HepG2 (cell line): Measurements from ENCODE around the gene TSHZ2. TPM values are rescaled to one million over a fixed set of nuclear protein-coding genes. Genes with fewer than 3 reads are reported as not detected.

ENCODE experiments used
- ATAC-seq: fragments of 200-7000 bp; cut with Tn5 transposase; 3 replicates; pipeline ENCODE4 v1.9.1; 2020; ENCODE audit warnings: mild to moderate bottlenecking, moderate library complexity
- BruUV-seq: library from RNA; stranded (reverse); fragments of 400-500 nt; replicated peaks from 2 replicates; lab custom pipeline; 2021; lab: Mats Ljungman, UMichigan
- CTCF ChIA-PET: fragments of 300-600 bp; formaldehyde crosslinking; extraction: SDS; loops from one replicate; lab custom pipeline; 2021; ENCODE audit warnings: low total read pairs, inconsistent platforms, low intra/inter-chr PET ratio; lab: Yijun Ruan, JAX
- POLR2A ChIA-PET: fragments of 350-600 bp; sonication (Branson Sonifier 250); formaldehyde crosslinking; loops from one replicate; lab custom pipeline; 2020; ENCODE audit warnings: antibody characterized with exemption, inconsistent platforms; lab: Yijun Ruan, JAX
- DNase-seq: peaks from one replicate; pipeline ENCODE4 v3.0.0-alpha.2; 2015; ENCODE audit warnings: low spot score
- FAIRE-seq: peaks from 3 replicates; lab custom pipeline; 2011; peaks lifted over from hg19 to GRCh38; lab: Jason Lieb, UNC
- H2AFZ ChIP-seq: one replicate; pipeline ENCODE4 v1.6.1; 2011; ENCODE audit warnings: low read length, inconsistent platforms
- H3K27ac ChIP-seq: fragments of 300-600 bp; 3 replicates; pipeline ENCODE4 v1.8.0; 2011; ENCODE audit warnings: mixed run types, mild to moderate bottlenecking, mixed read lengths, low read length, inconsistent platforms; ENCODE audit not compliant: insufficient read depth; ENCODE audit errors: extremely low read length
- H3K27me3 ChIP-seq, 2 experiments: fragments of 200-600 bp in 1 of 2; 2 replicates in 1 of 2; 3 replicates in 1 of 2; pipeline versions ENCODE4 v1.6.0 to v1.8.0; 2011; ENCODE audit warnings: low read length in 2 of 2, mild to moderate bottlenecking in 2 of 2, moderate library complexity in 2 of 2, inconsistent platforms in 1 of 2; ENCODE audit not compliant: insufficient read depth in 2 of 2, control insufficient read depth in 1 of 2
- H3K36me3 ChIP-seq, 2 experiments: fragments of 200-600 bp in 1 of 2; replicated peaks in 1 of 2; 2 replicates in 1 of 2; 3 replicates in 1 of 2; pipeline versions ENCODE4 v1.5.1 to v1.8.0; 2011; ENCODE audit warnings: low read length in 2 of 2, inconsistent platforms in 1 of 2; ENCODE audit not compliant: insufficient read depth in 2 of 2, control insufficient read depth in 1 of 2
- H3K4me1 ChIP-seq: 2 replicates; pipeline ENCODE4 v1.5.1; 2012; ENCODE audit warnings: low read length, inconsistent platforms; ENCODE audit not compliant: insufficient read depth
- H3K4me2 ChIP-seq: 2 replicates; pipeline ENCODE4 v1.6.0; 2011; ENCODE audit warnings: low read depth, low read length, inconsistent platforms
- H3K4me3 ChIP-seq, 3 experiments: fragments of 200-600 bp in 1 of 3; sonication (generic), shearing (Covaris generic) in 1 of 3; replicated peaks in 1 of 3; 2 replicates each; pipeline ENCODE4 v1.5.1; 2011 to 2016; ENCODE audit warnings: low read length in 3 of 3, inconsistent platforms in 2 of 3, low read depth in 2 of 3, mild to moderate bottlenecking in 2 of 3, control low read depth in 1 of 3, mixed read lengths in 1 of 3; ENCODE audit not compliant: insufficient read depth in 1 of 3
- H3K79me2 ChIP-seq: one replicate; pipeline ENCODE4 v1.6.1; 2011; ENCODE audit warnings: low read length, inconsistent platforms; ENCODE audit not compliant: insufficient read depth
- H3K9ac ChIP-seq: 2 replicates; pipeline ENCODE4 v1.6.0; 2011; ENCODE audit warnings: mild to moderate bottlenecking, low read depth, low read length, inconsistent platforms; ENCODE audit not compliant: insufficient read depth
- H3K9me3 ChIP-seq: 2 replicates; pipeline ENCODE4 v1.5.1; 2012; ENCODE audit warnings: mild to moderate bottlenecking, low read length
- H4K20me1 ChIP-seq: 2 replicates; pipeline ENCODE4 v1.6.0; 2011; ENCODE audit warnings: inconsistent platforms, mild to moderate bottlenecking, low read length, moderate library complexity; ENCODE audit not compliant: insufficient read depth
- HINFP ChIP-seq: sonication (generic); formaldehyde crosslinking; IDR thresholded peaks from 2 replicates; pipeline ENCODE4 v1.4.0; 2020; ENCODE audit warnings: low read depth, mild to moderate bottlenecking, missing genetic modification reagents
- MTA3 ChIP-seq: sonication (generic); formaldehyde crosslinking; IDR thresholded peaks from 2 replicates; pipeline ENCODE4 v1.4.0; 2020; ENCODE audit warnings: missing genetic modification reagents
- ZBTB40 ChIP-seq, 2 experiments: fragments of 450-650 bp in 1 of 2; sonication (generic) in 1 of 2; formaldehyde crosslinking in 1 of 2; IDR thresholded peaks; 2 replicates each; pipeline versions ENCODE4 v1.6.1 to v1.8.0; 2016 to 2022; ENCODE audit warnings: antibody characterized with exemption in 1 of 2, mild to moderate bottlenecking in 1 of 2, missing genetic modification reagents in 1 of 2
- WGBS: methylation state at CpG from one replicate; pipeline ENCODE4 v1.1.6; 2017; ENCODE audit warnings: low lambda C conversion rate; 5-methylcytosine and 5-hydroxymethylcytosine counted together
- in situ Hi-C: cut with HindIII; loops from 2 replicates; pipeline ENCODE4 v1.10.0; 2017; ENCODE audit warnings: low pct_unique_long_range_greater_than_20kb; ENCODE audit not compliant: extremely low pct_ligation_motif_present
- intact Hi-C: fragments of 100-400 bp; cut with micrococcal nuclease; formaldehyde crosslinking; loops from one replicate; pipeline ENCODE4 v1.10.0; 2022; ENCODE audit not compliant: unreplicated experiment
- polyA plus RNA-seq, 8 experiments: library from polyadenylated mRNA; depleted of rRNA in 3 of 8; stranded (reverse) in 7 of 8; unstranded in 1 of 8; fragments of >200 nt; fragmentation: Illumina TruSeq in 4 of 8; extraction: Trizol in 4 of 8; gene quantifications; 2 replicates each; pipeline versions ENCODE4 v1.2.1 to v1.2.3, GENCODE V29; 2011 to 2016; ENCODE audit warnings: low read depth in 4 of 8, missing spikeins in 1 of 8, mixed read lengths in 1 of 8; ENCODE audit not compliant: insufficient read depth in 1 of 8
- total RNA-seq, 5 experiments: library from RNA; depleted of rRNA; stranded (reverse); fragments of >200 nt; fragmentation: Illumina TruSeq; extraction: Trizol; gene quantifications; 2 replicates each; pipeline ENCODE4 v1.2.3, GENCODE V29; 2016; ENCODE audit warnings: low read depth in 1 of 5

TSHZ2 gene
- total and polyA plus RNA-seq, 2 of the 13 experiments (the other 11 are each of a cell fraction or from before 2014, with no cell fraction given) = 0.01 TPM; not detected in 1

DNA sequence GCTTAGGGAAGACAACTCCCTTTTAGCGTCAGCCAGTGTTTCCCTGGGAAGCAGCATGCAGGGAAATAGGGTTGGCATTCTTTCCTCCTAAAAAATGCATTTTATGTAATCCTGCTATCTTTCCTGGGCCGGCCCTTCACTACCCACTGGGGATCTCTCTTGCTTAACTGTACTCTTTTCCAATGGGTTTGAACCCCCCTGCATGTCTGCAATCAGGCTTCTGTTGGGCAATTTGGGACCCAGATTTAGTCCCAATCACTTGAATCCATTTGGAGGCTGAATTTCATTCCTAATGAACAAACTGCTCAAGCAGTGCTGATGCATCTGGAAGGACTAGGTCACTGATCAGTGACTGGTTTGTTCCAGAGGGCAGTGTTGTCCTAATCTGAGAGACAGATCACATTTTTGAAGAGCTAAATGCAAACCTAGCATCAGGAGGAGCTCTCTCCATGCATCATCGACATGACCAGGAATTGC is 152.0 kb downstream of the TSHZ2 start (continued):
- no peak for TF ChIP-seq HINFP (CRISPR knock-in tag)

- no peak for ATAC-seq
- no TSS peak for BruUV-seq
These were observed 152.6 kb downstream of the TSHZ2 start for GRCh38 chr20:53124803-53125202.

More at GRCh38 chr20:53124803-53125202, 152.6 kb downstream of the TSHZ2 start:
- in situ Hi-C loops = no loop called here
- TF ChIP-seq MTA3 (CRISPR knock-in tag) (no peak), ZBTB40 (IDR thresholded peaks at IDR 0.05) (peak; percentile 43; the same call in 1 of the 2 replicates), ZBTB40 (CRISPR knock-in tag; IDR thresholded peaks at IDR 0.05) (peak; percentile 91)
- intact Hi-C loops = no loop called here
- Histone ChIP-seq H3K36me3 (no peaks in the 10 kb centered on the region), H3K79me2 (no peaks in the 10 kb centered on the region), H3K27me3 (no peaks in the 10 kb centered on the region), H3K4me3 (no peak overlapping the region), H2AFZ (no peak overlapping the region), H3K4me1 (no peaks in the 10 kb centered on the region), H3K4me2 (no peak overlapping the region), H4K20me1 (no peaks in the 10 kb centered on the region), H3K9me3 (no peaks in the 10 kb centered on the region), H3K9ac (no peak overlapping the region), H3K27ac (no peak overlapping the region)
- WGBS = 9% methylated on average over 3 of the region's 3 CpGs
- ChIA-PET POLR2A (no interaction called here), CTCF (no interaction called here)
- DNase-seq = no peak
- no peak for FAIRE-seq
